OCI-M2 (cell line): ENCODE results near the gene MYO16.
"Not testable (repeated sequence)": the region's sequence is repeated elsewhere in the genome, so short reads cannot be mapped to it uniquely, and the experiment has no call there.

ENCODE experiments used
- DNase-seq: peaks from one replicate; lab custom pipeline; 2025; ENCODE audit not compliant: unreplicated experiment; lab: John Stamatoyannopoulos, UW

Gene MYO16

GRCh38 chr13:108878732-108879131, 249.3 kb downstream of the MYO16 start:
- DNase-seq: no peak

- no peak for DNase-seq
Measured at GRCh38 chr13:108889324-108889984, 260.0 kb downstream of the MYO16 start.

- no peak for DNase-seq
Measured at GRCh38 chr13:108895220-108895704, 265.9 kb downstream of the MYO16 start.

GRCh38 chr13:108897955-108898354, 268.5 kb downstream of the MYO16 start:
- DNase-seq: no peak

DNA sequence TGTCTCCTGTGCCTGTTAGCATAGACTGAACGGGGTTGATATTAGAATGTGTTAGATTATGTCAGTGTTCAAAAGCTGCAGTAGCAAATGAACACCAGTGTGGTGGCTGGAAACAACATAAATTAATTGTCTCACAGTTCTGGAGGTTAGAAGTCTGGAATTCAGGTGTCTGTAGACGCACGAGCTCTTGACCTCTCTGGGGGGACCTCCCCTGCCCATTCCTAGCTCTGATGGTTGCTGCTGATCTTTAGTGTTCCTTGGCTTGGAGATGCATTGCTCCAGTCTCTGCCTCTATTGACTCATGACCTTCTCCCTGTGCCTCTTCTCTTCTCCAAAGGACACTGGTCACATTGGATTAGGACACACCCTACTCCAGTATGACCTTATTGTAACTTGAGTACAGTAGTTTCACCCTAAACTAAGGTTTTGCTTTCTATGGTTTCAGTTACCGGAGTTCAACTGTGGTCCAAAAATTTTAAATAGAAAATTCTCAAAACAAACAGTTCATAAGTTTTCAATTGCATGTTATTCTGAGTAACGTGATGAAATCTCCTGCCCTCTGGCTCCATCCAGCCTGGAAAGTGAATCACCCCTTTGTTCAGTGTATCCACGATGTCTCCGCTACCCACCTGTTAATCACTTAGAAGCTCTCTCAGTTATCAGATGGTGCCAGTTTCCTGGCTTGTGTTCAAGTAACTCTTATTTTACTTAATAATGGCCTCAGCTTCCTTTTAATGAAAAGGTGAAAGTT, 273.2 kb downstream of the MYO16 start:
- no peak for DNase-seq

GRCh38 chr13:108903613-108904012, 274.2 kb downstream of the MYO16 start:
- DNase-seq: no peak

DNA sequence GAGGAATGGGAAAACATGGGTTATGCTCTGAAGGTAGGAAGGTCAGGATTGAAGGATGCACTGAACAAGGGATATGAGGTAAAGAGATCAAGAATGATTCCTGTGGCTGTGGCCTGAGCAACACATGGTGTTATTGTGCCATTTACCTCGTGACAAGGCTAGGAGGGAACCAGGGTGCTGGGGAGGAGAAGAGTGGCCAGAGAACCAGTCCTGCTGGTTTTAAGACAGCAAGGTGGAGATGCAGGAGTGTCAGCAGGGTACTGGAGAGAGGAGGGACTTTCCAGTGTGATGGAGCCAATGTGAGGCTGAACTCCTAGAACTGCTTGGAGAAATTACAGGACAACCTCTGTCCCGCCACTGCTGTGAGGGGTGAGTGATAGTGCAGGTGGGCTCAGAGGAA, 282.4 kb downstream of the MYO16 start:
- DNase-seq: no peak

DNA sequence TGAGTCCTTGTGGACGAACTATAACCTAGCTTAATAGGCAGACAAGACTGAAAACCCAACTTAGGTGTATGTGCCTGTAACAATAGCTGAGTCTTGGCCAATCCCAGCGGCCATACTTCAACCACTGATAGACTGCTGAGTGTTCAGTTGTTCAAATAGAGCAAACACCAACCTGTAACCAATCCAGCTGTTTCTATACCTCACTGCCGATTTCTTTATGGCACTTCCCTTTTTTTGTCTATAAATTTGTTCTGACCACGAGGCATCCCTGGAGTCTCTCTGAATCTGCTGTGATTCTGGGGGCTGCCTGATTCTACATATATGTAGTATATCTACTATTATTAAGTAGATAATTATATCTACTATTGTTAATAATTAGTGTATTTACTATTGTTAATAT, 284.3 kb downstream of the MYO16 start:
- DNase-seq: not testable (repeated sequence)

DNA sequence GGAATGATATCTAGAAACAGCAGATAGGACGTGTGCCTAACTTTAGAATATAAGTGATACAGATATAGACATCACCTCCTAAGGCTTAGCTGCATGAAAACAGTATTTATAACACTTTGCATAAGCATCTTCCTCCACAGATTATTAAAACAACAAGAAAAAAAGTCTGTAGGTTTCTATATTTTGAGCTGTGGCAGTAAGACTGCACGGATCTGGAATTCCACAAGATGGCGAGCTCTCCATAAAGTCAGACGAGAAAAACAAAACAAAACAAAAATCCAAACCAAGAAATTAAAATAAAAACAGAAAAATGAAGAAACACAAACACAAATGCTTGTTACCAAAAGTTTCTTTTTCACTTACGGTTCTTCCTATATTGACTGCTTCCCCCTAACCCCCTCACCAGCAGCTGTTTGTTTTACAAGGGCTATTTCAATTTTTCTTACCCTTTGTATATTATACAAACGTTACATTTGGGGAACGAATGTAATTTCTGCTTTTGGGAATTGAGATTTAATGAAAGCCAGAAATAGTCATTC, 285.8 kb downstream of the MYO16 start:
- no peak for DNase-seq

DNA sequence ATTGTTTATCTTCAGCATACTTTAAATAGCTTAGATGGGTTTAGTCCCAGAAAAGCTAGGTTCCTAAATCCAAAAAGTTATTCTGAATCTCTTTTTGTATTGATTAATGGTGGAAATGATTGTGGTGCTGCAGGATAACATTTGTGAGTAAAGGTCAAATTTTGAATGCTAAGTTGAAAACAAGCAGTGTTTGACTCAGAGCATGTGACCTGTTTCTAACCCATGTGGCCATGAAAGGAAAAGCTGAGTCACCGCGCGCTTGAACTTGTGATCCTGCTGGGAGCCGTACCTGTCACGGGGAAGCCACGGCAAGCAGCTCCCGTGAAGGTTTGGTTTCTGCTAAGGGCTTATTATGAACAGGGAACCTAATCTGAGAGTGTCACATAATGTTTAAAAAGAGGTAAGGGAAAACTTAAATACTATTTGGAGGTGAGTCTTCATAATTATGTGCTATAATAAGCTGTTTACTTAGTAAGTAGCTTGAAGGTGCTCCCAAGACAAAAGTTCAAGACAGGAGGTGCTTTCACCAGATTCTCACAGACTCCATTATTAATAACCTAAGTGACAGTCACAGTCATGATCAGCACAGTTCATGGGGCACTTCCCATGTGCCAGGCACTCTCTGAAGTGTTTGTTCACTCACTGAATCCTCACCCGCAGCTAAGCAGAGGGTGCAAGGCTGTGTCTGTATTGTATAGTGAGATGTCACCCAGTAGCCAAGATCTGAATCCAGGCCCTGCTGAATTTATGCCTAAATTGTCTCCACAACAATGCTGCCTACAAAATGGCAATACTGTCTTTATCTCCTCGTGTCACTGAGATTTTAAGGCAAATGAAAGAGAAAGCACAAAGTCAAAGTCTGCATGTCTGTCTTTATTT, 286.5 kb downstream of the MYO16 start:
- no peak for DNase-seq

DNA sequence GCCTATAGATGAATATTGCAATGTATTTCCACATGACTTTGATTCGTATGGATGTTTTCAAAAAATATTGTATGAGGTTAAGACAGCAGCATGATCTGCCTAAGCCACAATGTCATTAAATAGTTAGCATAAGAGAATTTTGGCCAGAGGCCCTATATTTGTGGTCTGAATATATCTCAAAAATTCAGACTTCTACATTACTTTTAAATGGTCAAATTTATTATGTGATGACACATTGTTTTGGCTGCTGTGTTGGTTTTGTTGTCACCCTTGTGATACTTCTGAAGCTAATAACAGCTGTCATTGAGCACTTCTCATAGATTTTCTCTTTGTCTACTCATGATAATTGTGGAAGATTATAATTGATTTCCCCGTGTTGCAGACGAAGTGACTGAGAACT, 288.2 kb downstream of the MYO16 start:
- DNase-seq: no peak

- DNase-seq: no peak
Measured at GRCh38 chr13:108919036-108919907, 289.9 kb downstream of the MYO16 start.

DNA sequence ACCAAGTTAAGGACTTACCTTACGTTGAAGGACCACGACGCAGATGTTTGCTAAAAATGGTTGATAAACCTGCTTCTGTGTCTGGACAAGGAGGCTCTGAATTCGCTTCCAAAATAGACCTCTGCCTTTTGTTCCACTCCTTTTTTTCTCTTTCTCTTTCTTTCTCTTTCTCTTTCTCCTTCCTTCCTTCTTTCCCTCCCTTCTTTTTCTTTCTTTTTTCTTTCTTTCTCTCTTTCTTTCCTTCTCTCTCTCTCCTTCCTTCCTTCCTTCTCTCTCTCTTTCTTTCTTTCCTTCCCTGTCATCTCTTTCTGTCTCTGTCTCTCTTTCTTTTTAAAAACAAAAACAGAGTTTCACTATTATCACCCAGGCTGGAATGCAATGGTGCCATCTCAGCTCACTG, 290.7 kb downstream of the MYO16 start:
- no peak for DNase-seq

DNA sequence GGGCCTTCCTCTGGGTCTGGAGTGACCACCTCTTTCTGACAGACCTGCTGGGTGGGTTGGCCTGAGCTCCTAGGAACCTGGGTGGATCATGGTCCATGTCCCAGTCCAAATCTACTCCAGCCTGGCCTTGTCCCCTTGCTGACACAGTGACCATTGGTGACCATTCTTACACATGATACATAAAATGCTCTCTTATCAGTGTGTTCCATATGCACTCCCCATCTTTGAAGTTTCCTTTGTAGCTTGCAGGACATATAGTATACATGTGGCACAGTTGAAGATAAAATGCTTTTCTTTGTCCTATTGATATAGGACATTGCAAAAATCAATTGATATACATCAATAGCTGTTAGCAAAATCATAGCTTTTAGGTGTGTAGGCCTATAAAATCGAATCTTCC, 291.8 kb downstream of the MYO16 start:
- no peak for DNase-seq

GRCh38 chr13:108922108-108922507, 292.7 kb downstream of the MYO16 start:
- DNase-seq: no peak

DNA sequence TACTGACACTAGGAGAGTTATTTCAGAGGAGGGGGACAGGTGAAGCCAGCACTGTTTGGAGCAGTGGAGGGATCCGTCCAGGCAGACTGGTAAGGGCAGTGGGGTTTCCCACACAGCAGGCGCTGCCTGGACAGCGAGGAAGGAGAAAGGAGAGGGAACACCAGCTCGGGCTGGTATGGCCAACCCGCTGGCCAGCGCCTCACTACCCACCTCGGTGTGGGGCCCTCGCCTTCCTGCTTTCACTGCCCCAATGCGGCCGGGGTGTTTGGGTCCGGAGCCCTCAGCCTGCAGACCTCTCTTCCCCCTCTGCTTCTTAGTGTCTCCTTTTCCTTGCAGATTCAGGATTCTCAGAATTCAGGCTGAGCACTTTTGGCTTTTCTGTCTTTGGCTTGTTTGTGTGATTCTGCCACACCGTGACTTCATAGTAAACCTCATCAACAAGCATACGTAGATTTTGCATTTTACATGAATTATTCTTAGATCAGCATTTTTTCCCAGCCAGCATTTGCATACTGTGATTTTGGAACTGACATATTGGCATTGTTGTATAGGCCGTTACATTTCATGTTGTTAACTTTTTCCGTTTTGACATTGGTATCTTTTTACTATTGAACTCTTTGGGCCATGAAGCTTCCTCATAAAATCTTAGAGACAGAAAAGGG, 294.1 kb downstream of the MYO16 start:
- no peak for DNase-seq

GRCh38 chr13:108924134-108924533, 294.7 kb downstream of the MYO16 start:
- no peak for DNase-seq

- DNase-seq: no peak
Measured at GRCh38 chr13:108924541-108924940, 295.1 kb downstream of the MYO16 start.

GRCh38 chr13:108925070-108925469, 295.7 kb downstream of the MYO16 start:
- no peak for DNase-seq

DNA sequence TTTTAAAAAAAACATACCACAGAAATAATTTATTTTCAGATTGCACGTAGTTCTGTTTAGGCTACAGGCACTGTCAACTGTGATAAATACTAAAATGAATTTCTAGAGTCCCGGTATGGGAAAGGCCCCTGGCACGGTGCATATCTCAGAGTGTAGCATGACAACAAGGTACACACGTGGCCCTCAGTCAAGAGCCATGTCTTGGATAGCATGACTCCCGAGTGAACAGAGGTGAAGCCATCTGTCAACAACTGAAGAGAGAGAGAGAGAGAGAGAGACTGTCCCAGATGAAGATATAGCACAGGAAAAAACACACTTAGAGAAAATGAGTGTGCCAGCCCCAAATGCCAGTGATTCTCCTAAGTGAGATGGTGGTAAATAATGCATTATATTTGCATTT, 297.5 kb downstream of the MYO16 start:
- no peak for DNase-seq
